GM19455 (cell line): ENCODE data around the gene ITLN2.
"Not testable (repeated sequence)": the region's sequence is repeated elsewhere in the genome, so short reads cannot be mapped to it uniquely, and the experiment has no call there.

ENCODE experiments used
- ATAC-seq: cut with Tn5 transposase; IDR thresholded peaks from one replicate; pipeline ENCODE4 v1.9.1; 2021; ENCODE audit not compliant: unreplicated experiment

ITLN2 gene

DNA sequence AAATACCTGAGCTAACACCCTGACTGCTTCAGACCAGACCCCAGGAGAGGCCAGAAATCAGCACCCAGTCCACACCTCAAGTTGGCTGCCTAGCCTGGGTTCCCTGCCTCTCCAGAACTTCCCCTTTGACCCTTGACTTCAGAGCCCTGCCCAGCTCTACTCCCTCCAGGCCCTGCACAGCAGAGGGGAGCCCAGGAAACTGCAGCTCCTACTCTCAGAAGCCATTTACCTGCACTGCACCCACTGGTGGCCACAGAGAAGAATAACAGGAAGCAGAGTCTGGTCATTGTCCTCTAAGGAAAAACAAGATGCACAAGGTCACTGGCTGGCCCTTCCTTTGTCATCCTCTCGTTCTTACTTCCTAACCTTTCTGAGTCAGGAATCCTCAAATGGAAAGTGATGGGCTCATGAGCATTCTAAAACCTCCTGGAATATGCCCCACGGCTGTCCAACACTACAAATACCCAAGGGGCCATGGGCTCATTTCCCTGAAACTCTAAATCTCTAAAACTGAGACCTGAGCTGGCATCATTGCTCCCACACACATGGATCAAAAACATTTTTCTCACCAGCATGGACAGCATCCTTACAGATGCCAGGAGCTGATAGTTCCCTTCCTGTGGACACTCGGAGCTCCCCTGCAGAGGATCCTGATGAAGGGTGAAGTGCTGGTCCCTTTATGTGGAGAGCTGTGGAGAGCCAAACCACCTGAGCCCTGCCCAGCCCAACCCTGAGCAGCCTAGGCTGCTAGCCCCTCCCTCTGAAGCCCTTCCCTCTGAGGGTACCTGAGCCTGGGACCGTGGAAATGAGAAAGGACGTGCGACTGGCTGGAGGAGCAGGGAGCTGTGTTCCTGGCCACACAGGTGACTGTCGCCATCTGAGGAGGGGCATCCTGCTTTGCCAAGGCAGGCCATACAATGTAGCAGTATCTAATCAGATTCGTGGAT is at the start of gene ITLN2:
Gene ITLN2, minus strand, starts transcription at position 652 of the 947 bp plus-strand sequence. Its CDS starts 68 bp downstream, at position 584.
- ATAC-seq = no peak

GRCh38 chr1:161001525-161001924 is 46.9 kb upstream of the ITLN2 start:
- no peak for ATAC-seq

GRCh38 chr1:161000736-161001480 is 46.3 kb upstream of the ITLN2 start:
- no peak for ATAC-seq

GRCh38 chr1:160999376-160999775 is 44.8 kb upstream of the ITLN2 start:
- no peak for ATAC-seq

DNA sequence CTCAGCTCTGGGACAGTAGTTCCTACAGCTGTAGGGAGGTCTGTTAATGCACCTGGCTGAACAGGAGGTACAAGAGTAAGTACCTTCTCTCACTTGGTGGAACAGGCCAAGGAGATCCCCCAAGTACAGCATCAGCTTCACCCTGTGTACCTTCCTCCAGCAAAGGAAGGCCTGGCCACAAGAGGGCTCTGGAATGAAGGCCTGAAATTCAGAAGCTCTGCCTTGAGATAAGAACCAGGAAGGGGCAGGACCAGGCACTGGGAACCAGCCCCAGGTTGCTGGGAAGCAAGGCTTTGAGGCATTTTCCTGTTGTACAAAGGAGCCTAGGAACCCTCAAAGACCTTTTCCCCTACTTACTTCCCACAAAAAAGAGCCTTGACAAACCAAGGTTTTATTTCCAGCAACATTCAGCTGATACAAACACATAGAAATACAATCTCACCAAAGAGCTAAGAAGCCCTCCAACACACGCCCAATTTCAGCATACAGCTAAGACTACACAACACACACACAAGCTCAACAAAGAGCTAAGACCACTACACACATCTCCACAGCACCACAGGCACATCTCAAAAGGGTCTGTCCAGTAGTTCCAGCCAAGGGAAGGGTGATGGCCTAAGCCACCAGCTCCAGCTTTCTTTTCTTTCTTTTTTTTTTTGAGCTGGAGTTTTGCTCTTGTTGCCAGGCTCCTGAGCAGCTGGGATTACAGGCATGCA is 42.9 kb upstream of the ITLN2 start:
- no peak for ATAC-seq

GRCh38 chr1:160996178-160996577 is 41.6 kb upstream of the ITLN2 start:
- no peak for ATAC-seq

GRCh38 chr1:160993544-160994193 is 39.1 kb upstream of the ITLN2 start:
- no peak for ATAC-seq

DNA sequence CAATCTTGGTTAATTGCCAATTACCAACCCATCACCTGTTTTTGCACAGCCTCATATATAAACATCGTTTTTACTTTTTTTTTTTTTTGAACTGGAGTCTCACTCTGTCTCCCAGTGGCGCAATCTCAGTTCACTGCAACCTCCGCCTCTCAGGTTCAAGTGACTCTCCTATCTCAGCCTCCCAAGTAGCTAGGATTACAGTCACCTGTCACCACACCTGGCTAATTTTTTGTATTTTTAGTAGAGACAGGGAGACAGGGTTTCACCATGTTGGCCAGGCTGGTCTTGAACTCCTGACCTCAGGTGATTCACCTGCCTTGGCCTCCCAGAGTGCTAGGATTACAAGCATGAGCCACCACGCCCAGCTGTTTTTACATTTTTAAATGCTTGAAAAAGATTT is 37.4 kb upstream of the ITLN2 start:
- ATAC-seq = not testable (repeated sequence)

DNA sequence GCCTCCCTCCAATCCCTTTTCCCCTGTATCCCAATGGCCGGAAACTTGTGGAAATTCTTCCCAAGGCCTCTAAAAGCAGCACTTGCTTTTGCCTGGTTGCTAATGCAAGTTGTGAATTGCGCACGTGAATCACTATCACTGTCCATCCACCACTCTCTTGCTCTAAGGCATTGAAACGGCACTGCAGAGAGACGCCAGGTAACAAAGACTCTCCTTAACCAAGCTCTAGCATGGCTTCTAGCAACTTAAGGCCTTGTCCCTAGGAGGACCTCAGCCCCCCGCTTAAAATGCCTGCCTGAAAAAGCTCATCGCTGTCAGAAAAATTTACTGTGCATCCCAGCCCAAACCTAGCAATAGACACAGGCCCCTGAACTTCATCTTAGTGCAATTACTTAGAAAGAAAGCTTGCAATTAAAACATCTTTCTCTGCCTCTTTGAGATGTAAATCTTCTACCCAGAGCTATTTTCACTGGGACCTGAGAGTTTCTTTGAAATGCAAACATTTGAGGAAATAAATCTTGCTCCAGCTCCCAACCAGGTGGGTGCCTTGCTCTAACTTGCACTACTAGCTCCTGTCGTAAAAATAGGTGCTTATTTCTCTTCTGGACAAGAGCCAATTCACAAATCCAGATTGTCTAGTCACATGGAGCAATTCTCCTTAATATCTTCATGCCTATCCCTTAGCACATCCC is 32.9 kb upstream of the ITLN2 start:
- no peak for ATAC-seq

GRCh38 chr1:160985723-160986122 is 31.1 kb upstream of the ITLN2 start:
- no peak for ATAC-seq

DNA sequence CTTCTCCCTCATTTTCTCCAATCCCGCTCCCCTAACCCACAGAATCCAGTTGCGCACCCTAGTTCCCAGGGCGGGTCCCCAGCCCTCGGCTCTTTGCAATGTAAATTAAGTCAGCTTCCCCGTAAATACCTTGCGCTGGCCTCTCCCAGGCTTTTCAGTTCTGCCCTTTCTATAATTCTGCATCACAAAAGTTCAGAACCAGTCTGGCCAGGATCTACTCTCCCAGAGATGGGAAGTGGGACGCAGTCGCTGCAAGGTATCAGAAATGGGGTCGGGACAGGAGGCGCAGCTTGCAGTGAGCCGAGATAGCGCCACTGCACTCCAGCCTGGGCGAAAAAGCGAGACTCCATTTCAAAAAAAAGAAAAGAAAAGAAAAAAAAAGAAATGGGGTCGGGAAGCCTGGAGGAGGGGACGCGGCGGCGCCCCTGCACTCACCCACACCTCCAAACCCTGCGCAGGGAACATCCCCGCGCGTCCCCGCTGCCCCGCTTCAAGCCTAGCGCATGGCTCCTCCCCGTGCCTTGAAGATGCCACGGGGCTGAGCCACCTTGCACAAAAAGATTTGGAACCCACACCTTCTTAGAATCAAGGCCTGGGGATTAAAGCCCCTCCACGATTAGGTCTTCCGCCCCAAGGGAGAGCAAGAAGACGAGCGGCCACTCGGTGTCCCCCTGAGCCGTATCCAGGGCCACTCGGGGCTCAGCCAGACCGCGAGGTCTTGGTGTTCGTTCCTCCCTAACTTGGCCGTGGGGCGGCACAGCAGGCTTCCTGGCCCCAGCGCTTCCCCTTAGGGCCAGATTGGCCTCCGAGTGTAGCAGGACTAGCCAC is 27.2 kb upstream of the ITLN2 start:
- no peak for ATAC-seq

DNA sequence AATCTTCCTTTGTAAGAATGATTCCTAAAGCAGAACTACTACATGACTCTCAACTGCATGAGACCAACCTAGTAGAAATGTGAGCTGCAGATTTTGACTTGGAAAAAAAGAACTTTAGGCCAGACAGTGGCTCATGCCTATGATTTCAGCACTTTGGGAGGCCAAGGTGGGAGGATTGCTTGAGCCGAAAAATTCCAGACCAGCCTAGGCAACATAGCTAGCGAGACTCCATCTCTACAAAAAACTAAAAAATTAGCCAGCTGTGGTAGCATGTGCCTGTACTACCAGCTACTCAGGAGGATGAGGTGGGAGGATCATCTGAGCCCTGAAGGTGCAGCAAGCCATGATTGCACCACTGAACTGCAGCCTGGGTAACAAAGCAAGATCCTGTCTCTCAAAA is 24.7 kb upstream of the ITLN2 start:
- ATAC-seq = no peak

GRCh38 chr1:160978510-160978927 is 23.9 kb upstream of the ITLN2 start:
- no peak for ATAC-seq

GRCh38 chr1:160975026-160975425 is 20.4 kb upstream of the ITLN2 start:
- ATAC-seq = no peak

GRCh38 chr1:160973491-160973890 is 18.9 kb upstream of the ITLN2 start:
- no peak for ATAC-seq

DNA sequence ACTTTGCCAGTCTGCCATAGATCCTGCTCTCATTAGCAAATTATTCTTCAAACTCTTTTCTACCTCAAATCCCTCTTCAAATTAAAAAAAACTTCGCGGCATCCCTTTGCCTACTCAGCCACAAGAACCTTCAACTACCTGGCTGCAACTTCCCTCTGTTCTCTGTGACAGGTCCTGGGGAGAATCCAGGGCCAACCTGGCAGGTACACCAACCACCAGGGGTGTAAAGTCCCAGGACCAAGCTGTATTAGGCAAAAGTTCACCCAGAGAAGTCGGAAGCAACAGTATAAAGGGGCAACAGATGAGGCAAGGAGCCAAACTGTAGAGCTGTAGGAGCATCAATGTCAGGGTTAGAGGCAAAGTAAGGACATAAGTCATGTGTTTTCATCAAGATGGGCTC is 18.3 kb upstream of the ITLN2 start:
- no peak for ATAC-seq

DNA sequence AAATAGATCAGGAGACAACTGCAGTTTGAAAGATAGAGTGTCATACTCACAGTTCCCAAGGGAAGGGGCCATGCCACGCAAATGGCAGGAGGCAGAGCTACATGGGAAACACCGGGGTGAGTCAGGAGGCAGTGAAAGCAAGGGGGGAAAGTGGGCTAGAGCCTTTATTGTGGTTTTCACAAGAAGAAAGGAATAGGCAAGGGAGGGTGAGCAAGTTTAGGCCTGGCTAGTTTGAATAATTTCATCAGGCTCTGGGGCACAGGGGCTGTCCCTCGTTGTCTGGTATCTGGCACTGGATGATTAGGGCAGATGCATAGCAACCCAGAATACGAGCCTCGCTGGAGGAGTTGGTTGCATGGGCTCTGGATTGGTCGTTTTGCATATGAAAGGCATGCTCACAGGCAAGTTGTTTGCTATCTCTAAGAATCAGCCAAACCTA is 17.0 kb upstream of the ITLN2 start:
- ATAC-seq = no peak

DNA sequence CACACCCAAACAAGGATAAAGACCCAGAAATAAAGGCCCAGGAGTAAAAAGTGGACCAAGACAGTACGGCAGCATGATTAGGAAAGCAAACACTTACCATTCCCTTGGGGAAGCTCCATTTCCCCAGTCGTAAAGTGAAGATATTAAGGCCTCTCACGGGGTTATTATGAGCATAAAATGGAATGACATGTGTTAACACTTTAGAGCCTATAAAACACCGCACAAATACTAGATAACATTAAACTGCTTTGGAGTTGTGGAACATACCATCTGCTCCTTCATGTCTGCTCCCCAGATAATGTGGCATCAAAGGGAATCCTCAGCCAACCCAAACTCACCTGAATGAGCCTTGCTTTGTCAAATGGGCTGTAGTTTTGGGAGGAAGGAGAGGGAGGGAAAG is 8.9 kb upstream of the ITLN2 start:
- no peak for ATAC-seq

GRCh38 chr1:160961419-160961818 is 6.8 kb upstream of the ITLN2 start:
- no peak for ATAC-seq
